ENCODE data around the gene SLC2A4.
A peak's percentile ranks its signal among the peaks of the same experiment; 100 is the strongest.

SLC2A4 gene

DNA sequence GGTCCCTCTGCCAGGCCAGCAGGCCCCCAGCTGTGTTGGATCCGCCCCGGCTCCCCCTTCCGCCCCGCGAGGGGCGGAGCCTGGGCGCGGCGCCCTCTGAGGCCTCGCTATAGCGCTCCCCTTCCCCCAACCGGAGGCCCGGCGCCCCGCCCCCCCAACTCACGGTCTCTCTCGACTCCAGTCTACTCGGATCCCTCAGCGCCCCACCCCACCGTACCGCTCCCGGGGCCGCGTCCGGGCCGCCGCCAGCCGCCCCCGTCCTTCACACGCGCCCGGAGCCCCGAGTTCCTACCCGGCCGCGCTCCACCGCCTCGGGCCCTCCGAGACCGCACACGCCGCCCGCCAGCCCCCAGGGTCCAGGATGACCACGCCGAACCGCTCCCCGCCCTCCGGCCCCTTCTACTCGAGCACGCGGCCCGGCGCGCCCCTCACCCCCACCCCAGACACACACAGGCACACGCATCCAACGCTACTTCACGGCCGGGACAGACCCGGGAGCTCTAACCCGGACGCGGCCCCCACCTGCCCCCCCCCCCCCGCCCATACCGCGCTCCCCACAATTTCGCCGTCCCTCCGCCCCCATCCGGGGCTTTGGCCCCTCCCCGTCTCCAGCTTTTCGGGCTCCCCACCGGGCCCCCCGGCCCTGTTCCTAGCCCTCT, 43.6 kb upstream of the SLC2A4 start:
- H4K20me1 ChIP-seq: peaks cover 18 to 38% (median 28%) of the 10 kb centered on the region in 11 experiments; a peak in 20 of 22 replicates
- H3K27ac ChIP-seq: peak overlapping the region; percentile 75 to 97 (median 93); a peak in 21 of 22 replicates
- peak overlapping the region; percentile 95 to 98 (median 97) for H3K9ac ChIP-seq
- peaks cover 27 to 45% (median 38%) of the 10 kb centered on the region in 11 experiments for H3K36me3 ChIP-seq
- H3K9me3 ChIP-seq (replicated peaks in 1 of 11): no peaks in the 10 kb centered on the region
- peaks cover 36 to 58% (median 56%) of the 10 kb centered on the region in 10 experiments for H3K4me1 ChIP-seq
- H3K4me3 ChIP-seq: peak overlapping the region; percentile 88 to 97 (median 96)
- TF ChIP-seq Cebpa-rat (IDR thresholded peaks at IDR 0.05): no peak
- peak overlapping the region; percentile 71 to 99 (median 93) for H3K4me2 ChIP-seq
- H3K27me3 ChIP-seq: no peaks in the 10 kb centered on the region

DNA sequence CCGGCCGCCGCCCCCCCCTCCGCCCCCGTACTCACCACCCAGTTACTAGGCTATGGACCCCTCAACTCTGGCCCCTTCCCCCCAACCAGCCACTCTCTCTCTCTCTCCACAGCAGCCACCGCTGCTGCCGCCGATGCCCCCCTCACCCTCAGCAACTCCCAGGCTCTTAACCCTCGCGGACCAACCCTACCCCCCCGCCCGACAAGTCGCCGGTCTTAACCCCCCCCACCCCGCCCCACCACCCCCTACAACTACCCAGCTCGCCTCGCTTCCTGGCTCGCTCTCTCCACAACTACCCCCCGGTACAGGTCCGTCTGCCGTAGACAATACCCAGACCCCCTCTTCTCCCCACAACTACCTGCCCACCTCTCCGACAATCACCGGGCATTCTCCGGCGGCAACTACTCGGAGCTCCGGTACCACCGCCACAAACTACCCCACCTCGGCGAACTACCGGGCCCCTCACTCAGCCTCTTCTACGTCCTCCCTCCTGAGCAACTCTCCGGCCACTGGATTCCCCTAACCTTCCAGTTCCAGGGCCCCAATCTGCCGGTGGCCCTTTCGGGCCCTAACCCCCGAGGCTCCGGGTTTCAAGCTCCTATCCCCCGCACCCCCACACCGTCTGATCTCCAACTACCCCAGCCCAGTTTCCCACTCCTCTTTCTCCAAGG, 43.0 kb upstream of the SLC2A4 start:
- H3K4me2 ChIP-seq: peak overlapping the region in 10 of 11 experiments; percentile 20 to 55 (median 48); a peak in 18 of 22 replicates
- peaks cover 16 to 35% (median 28%) of the 10 kb centered on the region in 11 experiments; a peak in 20 of 22 replicates for H4K20me1 ChIP-seq
- H3K27ac ChIP-seq: peak overlapping the region; percentile 86 to 97 (median 93)
- peaks cover 36 to 57% (median 55%) of the 10 kb centered on the region in 10 experiments for H3K4me1 ChIP-seq
- H3K4me3 ChIP-seq: peak overlapping the region; percentile 88 to 97 (median 96)
- H3K27me3 ChIP-seq: no peaks in the 10 kb centered on the region
- TF ChIP-seq Cebpa-rat (IDR thresholded peaks at IDR 0.05): no peak
- peak overlapping the region; percentile 95 to 98 (median 97) for H3K9ac ChIP-seq
- peaks cover 27 to 47% (median 42%) of the 10 kb centered on the region in 11 experiments for H3K36me3 ChIP-seq
- H3K9me3 ChIP-seq (replicated peaks in 1 of 11): no peaks in the 10 kb centered on the region

DNA sequence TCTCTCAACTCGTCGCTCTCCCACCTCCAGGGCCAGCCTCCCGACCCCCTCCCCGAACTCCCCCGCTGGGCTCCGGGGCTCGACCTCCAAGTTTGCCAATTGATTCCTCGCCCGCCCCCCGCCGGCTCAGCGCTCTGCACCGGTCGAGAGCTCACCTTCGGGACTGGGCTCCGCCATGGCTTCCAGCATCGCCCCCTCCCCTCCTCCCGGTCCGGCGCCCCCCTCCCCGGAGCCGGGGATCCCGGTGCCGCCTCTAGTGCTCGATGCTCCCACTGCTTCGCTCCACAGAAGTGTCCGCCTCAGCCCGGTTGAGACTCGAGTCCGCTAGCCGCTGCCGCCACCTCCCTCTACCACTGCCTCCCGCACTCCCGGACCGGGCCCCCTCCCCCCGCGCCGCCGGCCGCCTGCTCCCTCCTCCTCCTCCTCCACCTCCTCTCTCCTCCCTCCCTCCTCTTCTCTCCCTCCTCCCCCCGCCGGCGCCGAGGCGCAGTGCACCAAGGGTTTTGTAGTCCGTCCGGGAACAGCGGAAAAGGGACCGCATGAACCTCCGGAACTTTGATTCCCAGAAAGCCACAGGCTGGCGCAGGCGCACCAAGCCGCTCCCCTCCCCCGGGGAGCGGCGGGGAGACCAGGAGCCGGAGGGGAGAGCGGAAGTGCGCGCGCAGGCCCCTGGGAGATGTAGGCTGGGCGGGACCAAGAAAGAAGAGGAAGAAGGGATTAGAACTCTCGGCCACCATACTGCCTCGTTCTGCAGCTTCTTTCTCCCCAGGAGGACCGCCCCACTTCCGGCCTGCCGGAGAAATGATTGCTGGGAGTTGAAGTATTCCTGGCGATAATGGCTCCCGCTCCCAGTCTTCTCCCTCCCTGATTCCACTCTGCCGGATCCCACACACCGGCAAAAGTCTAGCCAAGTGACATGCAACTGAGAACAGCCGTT, 42.2 kb upstream of the SLC2A4 start, which contains the start of gene PHF23:
Gene PHF23, minus strand, starts transcription at position 367 of the 937 bp plus-strand sequence. Its CDS starts 178 bp downstream, at position 189.
- peaks cover 44 to 58% (median 55%) of the 10 kb centered on the region in 10 experiments for H3K4me1 ChIP-seq
- H3K27me3 ChIP-seq: no peaks in the 10 kb centered on the region
- peak within 1 kb of the TSS; percentile 86 to 100 (median 96) for H3K27ac ChIP-seq
- peak within 1 kb of the TSS; percentile 87 to 100 (median 97) for H3K4me2 ChIP-seq
- no peak for TF ChIP-seq Cebpa-rat (IDR thresholded peaks at IDR 0.05)
- peaks cover 34 to 55% (median 50%) of the 10 kb centered on the region in 11 experiments for H3K36me3 ChIP-seq
- no peaks in the 10 kb centered on the region for H3K9me3 ChIP-seq (replicated peaks in 1 of 11)
- peak within 1 kb of the TSS; percentile 96 to 100 (median 97) for H3K9ac ChIP-seq
- H4K20me1 ChIP-seq: peaks cover 16 to 35% (median 28%) of the 10 kb centered on the region in 11 experiments; a peak in 20 of 22 replicates
- peak within 1 kb of the TSS; percentile 88 to 99 (median 96) for H3K4me3 ChIP-seq

DNA sequence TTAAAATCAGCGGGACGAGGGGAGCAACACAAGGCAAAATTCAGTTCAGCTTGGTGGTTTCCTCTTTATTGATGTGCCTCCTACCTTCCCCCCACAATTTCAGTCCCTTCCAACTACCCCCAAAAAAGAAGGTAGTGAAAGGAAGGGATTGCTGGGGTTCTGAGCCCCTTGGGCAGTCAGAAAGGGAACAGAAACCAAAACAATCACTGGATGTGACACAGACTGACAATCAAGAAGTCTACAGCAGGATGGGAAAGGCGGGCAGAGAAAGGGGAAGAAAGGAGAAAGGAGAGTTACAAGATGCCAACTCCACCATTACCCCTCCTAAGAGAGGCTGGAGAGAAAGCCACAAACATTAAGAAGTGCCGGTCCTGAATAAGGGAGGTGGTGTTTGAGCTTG, 41.1 kb upstream of the SLC2A4 start:
- no peaks in the 10 kb centered on the region for H3K27me3 ChIP-seq
- H3K9ac ChIP-seq: peak overlapping the region; percentile 91 to 100 (median 96)
- H3K36me3 ChIP-seq: peaks cover 37 to 58% (median 52%) of the 10 kb centered on the region in 11 experiments
- peak overlapping the region; percentile 85 to 100 (median 96); a peak in 21 of 22 replicates for H3K27ac ChIP-seq
- H4K20me1 ChIP-seq: peaks cover 12 to 31% (median 23%) of the 10 kb centered on the region in 11 experiments; a peak in 20 of 22 replicates
- H3K4me3 ChIP-seq: peak overlapping the region; percentile 86 to 99 (median 90)
- TF ChIP-seq Cebpa-rat (IDR thresholded peaks at IDR 0.05): no peak
- H3K4me1 ChIP-seq: peaks cover 35 to 49% (median 47%) of the 10 kb centered on the region in 10 experiments
- no peaks in the 10 kb centered on the region for H3K9me3 ChIP-seq (replicated peaks in 1 of 11)
- H3K4me2 ChIP-seq: peak overlapping the region; percentile 87 to 100 (median 97)

DNA sequence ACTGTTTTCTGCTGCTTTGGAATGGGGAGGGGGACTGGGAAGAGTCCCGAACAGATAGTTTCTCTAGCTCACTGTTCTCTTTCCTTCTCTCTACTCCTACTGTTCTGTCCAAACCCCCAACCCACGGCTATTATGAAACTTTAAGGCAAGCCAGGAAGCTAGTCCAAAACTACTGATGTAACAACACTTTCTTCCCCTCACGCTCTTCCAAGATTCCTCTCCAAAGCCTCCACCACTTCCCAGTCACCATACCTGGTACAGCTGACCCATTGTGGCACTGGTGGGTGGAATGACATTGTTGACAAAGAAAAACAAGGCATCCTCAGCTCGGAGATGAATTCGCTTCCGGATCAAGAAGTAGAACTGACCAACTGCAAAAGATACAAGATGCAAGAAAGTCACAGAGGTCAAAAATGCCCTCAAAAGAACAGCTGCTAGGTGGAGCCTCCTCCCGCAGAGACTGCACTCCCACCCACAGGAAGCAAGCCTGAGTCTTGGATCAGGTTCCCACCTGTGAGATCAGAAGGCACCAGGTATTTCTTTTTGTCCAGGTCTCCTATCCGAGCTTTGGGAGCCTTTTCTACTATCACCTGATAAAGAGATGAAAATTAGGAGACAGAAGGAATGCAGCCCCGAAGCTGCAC, 40.3 kb upstream of the SLC2A4 start:
- peaks cover 37 to 58% (median 52%) of the 10 kb centered on the region in 11 experiments for H3K36me3 ChIP-seq
- H4K20me1 ChIP-seq: peaks cover 12 to 28% (median 18%) of the 10 kb centered on the region in 11 experiments; a peak in 20 of 22 replicates
- peak overlapping the region; percentile 91 to 100 (median 96) for H3K9ac ChIP-seq
- peak overlapping the region; percentile 86 to 99 (median 90) for H3K4me3 ChIP-seq
- no peak for TF ChIP-seq Cebpa-rat (IDR thresholded peaks at IDR 0.05)
- peak overlapping the region; percentile 87 to 100 (median 97) for H3K4me2 ChIP-seq
- H3K4me1 ChIP-seq: peaks cover 27 to 40% (median 38%) of the 10 kb centered on the region in 10 experiments
- H3K27me3 ChIP-seq: no peaks in the 10 kb centered on the region
- H3K9me3 ChIP-seq (replicated peaks in 1 of 11): no peaks in the 10 kb centered on the region
- H3K27ac ChIP-seq: peak overlapping the region; percentile 85 to 100 (median 96)

DNA sequence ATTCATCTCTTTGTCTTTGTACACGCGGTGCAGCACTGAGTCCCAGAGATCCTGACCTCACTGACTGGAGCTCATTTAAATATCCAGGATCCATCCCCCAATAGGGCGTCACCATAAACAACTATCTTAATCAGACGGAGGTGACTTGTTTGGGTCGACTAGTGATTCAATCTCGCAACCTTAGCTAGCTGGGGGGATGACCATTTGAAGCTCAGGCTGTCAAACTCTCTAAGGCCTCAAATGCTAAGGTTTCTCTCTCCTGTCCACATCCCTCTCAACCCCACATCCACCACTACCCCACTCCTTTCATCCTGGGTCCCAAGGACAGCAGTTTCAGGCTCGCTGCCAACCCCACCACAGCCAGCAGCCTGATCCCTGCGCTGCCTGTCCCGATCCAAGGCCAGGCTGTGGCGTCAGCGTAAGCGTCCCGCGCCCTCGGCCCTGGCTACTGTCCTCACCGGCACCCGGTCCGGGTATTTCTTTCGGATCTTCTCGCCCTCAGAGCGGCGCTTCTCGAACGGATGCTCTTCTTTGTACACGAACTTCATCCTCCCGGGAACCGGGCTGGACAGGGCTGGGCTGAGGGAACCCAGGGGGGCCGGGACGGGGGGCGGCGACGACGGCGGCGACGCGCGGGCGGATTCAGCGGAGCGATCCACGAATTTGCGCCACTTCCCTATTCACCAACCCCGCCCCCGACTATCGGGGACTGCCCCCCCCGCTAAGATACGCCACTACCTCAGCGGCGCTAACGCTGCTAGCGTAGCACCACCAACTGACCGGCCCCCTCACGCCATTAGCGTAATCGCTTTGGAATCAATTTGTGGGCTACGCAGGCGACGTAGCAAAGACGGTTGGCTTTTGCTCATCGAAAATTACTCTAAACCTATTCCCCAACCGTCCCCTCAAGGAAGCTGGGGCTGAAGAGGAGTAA, 39.5 kb upstream of the SLC2A4 start, which contains the start of gene GABARAP:
Gene GABARAP, minus strand, starts transcription at position 667 of the 934 bp plus-strand sequence. Its CDS starts 119 bp downstream, at position 548.
- Histone ChIP-seq H3K4me1 (peaks cover 18 to 32% (median 30%) of the 10 kb centered on the region in 10 experiments), H4K20me1 (peaks cover 5 to 28% (median 17%) of the 10 kb centered on the region in 11 experiments; a peak in 20 of 22 replicates), H3K27ac (peak within 1 kb of the TSS; percentile 85 to 100 (median 96)), H3K27me3 (no peaks in the 10 kb centered on the region), H3K4me2 (peak within 1 kb of the TSS; percentile 87 to 100 (median 97)), H3K9ac (peak within 1 kb of the TSS; percentile 91 to 100 (median 96)), H3K9me3 (replicated peaks in 1 of 11) (no peaks in the 10 kb centered on the region), H3K4me3 (peak within 1 kb of the TSS; percentile 86 to 99 (median 90)), H3K36me3 (peaks cover 37 to 58% (median 52%) of the 10 kb centered on the region in 11 experiments)
- no peak for TF ChIP-seq Cebpa-rat (IDR thresholded peaks at IDR 0.05)

Measured in BLaER1 treated with 17β-estradiol and CSF1 and Interleukin-3, amounts not matched to agents 10 nM and 100 nM (cell line).